Stimulated activated CD4-positive, alpha-beta T cell treated with anti-CD3 and anti-CD28 coated beads, Interleukin-4, amount 100 ng/mL, for 24 hours (primary cell): Measurements from ENCODE around the gene ZNF214.

Experiments
- DNase-seq: peaks from one replicate; pipeline ENCODE4 v3.0.0-alpha.2; 2020

Gene ZNF214

GRCh38 chr11:7020183-7020917 is at the start of gene ZNF214, which contains the start of gene NLRP14:
Gene ZNF214, minus strand, starts transcription at chr11:7020346. Its CDS starts 17,511 bp downstream, at chr11:7002835.
Gene NLRP14, plus strand, starts transcription at chr11:7020479. Its CDS starts 18,108 bp downstream, at chr11:7038587.
- DNase-seq: no peak

- DNase-seq: no peak
These were observed 42.4 kb upstream of the ZNF214 start for GRCh38 chr11:7062534-7062933.

- DNase-seq: no peak
These were observed 40.7 kb upstream of the ZNF214 start for GRCh38 chr11:7060868-7061267.

GRCh38 chr11:7057641-7058040 is 37.5 kb upstream of the ZNF214 start:
- DNase-seq: no peak

- no peak for DNase-seq
These were observed 36.8 kb upstream of the ZNF214 start for GRCh38 chr11:7056828-7057513.

GRCh38 chr11:7050191-7050590 is 30.0 kb upstream of the ZNF214 start:
- DNase-seq: no peak

GRCh38 chr11:7046474-7047175 is 26.5 kb upstream of the ZNF214 start:
- no peak for DNase-seq

GRCh38 chr11:7034019-7034418 is 13.9 kb upstream of the ZNF214 start:
- DNase-seq: no peak

- DNase-seq: no peak
These were observed 12.5 kb upstream of the ZNF214 start for GRCh38 chr11:7032692-7033091.

GRCh38 chr11:7031471-7031871 is 11.3 kb upstream of the ZNF214 start:
- DNase-seq: no peak

GRCh38 chr11:7030836-7031235 is 10.7 kb upstream of the ZNF214 start:
- DNase-seq: no peak

GRCh38 chr11:7028141-7028540 is 8.0 kb upstream of the ZNF214 start:
- DNase-seq: no peak

GRCh38 chr11:7021318-7021717 is 1.2 kb upstream of the ZNF214 start:
- no peak for DNase-seq

GRCh38 chr11:7019500-7020182 is 505 bp downstream of the ZNF214 start:
- no peak for DNase-seq

- DNase-seq: no peak
These were observed 4.1 kb downstream of the ZNF214 start for GRCh38 chr11:7016011-7016410.

GRCh38 chr11:7014118-7014517 is 6.0 kb downstream of the ZNF214 start:
- DNase-seq: no peak

GRCh38 chr11:7004482-7004881 is 15.7 kb downstream of the ZNF214 start:
- DNase-seq: no peak

- no peak for DNase-seq
These were observed 24.4 kb downstream of the ZNF214 start for GRCh38 chr11:6995703-6996102.

- no peak for DNase-seq
These were observed 27.4 kb downstream of the ZNF214 start for GRCh38 chr11:6992457-6993417.

GRCh38 chr11:6992026-6992425 is 28.1 kb downstream of the ZNF214 start:
- DNase-seq: no peak

- no peak for DNase-seq
These were observed 28.9 kb downstream of the ZNF214 start for GRCh38 chr11:6991227-6991626.

GRCh38 chr11:6988506-6988905 is 31.6 kb downstream of the ZNF214 start:
- no peak for DNase-seq
